HG03139 (cell line): ENCODE measurements around the gene ACTG1.

Experiments used
- ATAC-seq: cut with Tn5 transposase; IDR thresholded peaks from one replicate; pipeline ENCODE4 v1.9.1; 2021; ENCODE audit not compliant: unreplicated experiment

Gene ACTG1

DNA sequence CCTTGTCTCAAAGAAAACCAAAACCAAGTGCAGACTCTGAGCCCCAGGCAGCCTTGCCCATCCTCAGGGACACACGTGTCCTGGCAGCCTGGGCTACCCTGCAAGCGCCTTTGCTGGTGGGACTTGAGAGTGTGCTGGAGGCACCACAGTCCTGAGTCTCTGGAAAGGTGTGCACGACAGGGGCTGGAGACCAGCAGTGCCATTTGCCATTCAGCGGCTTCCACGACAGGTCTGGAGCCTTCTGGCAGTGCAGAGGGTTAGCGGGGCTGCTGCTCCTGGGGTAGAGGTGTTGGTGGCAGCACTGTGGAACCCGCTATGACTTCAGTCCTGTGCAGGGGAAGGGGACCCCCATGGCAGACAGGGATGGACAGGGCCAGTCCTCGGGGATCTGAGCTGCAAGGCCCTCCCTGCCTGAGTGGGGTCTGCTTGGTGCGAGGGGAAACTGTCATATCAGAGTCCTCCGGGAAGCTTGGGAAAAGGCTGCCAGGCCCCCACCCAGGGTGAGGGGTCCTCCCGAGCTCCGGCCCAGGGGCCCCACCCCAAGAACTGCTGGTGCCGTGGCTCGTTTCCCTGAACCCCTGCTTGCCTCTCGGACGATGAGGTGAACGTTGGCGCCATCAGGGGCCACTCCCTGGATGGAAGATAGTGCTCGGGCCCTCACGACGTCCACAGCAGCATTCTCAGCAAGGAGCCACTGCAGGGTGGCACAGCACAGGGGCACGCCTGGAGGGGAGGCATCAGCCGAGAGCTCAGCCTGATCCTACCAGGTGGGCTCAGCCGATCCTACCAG, 32.8 kb upstream of the ACTG1 start:
- no peak for ATAC-seq

DNA sequence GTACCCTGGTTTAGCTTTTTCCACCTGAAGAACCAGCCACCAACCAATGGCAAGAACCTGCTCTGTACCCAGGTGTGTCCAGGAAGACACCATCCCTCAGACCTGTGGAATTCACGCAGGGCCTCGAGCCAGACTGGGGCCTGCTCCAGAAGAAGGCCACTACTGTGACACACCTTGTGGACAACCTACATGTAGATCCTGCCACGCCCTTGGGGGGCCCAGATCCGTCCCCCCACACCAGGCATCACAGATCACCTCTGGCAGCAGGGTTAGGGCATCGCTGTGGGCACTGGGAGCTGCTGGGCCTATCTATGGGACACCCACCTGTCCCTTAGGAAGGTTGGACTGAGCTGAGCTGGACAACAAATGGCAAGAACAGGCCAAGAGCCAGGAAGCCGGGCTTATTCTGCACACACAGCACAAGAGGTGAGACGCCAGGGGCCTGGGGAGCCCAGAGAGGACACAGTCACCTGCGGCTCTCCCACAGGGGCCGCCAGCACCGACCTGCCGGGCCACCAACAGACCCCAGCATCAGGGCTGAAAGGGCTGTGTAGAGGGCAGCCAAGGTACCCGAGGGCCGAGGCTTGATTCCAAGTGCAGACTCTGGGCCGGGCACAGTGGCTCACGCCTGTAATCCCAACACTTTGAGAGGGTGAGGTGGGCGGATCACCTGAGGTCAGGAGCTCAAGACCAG, 31.8 kb upstream of the ACTG1 start:
- ATAC-seq, result no peak

DNA sequence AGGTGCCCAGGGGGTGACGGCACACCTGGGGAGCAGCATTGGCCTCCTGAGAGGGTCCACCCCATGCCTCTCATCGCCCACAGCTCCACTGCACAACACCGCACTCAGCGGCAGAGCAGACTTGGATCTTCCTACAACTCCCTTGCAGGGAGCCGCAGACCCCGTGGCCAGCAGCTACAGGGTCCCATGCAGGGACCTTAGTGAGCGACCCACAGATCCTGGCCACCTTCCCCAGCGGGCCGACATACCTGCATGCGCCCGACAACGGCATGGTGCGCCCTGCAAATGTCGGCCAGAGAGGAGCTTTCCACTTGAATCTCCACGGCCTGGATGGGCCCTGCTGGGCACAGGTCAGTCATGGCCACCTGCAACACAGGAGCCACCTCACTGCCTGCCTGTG, 31.2 kb upstream of the ACTG1 start:
- ATAC-seq, result no peak

DNA sequence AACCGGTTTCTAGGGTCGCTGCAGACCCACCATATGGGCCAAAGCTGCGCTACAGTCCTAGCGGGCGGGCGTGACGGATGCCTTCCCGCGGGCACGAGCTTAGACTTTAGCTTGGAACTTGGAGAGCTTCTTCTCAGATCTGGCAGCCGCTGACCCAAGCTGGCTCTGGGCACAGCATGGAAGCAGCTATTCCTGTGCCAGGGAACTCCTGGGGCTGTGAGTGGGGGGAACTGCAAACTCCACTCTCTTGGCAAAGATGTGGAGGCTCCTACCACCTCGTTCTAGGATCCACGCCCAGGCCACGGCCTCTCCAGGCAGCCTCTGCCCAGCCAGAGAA, 30.7 kb upstream of the ACTG1 start:
- ATAC-seq, result no peak

DNA sequence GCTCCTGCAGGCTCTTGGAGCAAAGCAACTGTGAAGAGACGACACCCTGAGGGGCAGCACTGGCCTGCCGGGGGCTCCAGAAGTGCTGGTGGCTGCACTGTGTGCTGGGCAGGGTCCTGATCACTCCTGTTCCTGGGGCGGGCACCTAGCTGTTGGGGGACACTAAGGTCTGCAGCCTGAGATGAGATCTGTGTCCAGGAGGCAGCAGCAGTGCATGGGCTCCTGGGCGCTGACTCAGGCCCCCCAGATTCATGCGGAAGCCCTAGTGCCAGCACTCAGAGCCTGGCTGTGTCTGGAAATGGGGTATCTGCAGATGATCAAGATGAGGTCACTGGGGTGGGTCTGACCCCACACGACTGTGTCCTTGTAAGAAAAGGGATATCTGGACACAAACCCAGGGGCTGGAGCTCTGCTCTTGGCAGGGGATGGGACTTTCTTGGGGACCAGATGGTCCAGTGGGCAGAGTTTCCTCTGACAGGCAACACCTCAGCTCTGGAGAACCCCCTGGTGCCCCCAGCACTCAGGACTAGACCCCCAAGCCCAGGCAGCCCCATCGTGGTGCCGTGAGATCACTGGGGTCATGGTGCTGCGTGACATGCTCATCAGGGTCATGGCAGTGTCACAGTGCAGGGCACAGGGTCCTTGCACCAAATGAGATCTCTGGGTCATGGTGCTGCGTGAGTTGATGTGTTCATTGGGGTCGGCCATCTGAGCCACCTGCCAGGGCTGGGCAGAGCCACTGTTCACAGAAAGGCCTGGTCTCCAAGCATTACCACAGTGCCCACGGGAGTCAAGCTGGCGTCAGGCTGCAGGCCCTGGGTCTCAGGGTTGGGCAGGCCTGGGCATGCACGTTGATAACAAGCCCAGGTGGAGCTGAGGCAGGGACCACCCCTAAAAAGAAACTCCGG, 30.1 kb upstream of the ACTG1 start:
- ATAC-seq, result no peak

DNA sequence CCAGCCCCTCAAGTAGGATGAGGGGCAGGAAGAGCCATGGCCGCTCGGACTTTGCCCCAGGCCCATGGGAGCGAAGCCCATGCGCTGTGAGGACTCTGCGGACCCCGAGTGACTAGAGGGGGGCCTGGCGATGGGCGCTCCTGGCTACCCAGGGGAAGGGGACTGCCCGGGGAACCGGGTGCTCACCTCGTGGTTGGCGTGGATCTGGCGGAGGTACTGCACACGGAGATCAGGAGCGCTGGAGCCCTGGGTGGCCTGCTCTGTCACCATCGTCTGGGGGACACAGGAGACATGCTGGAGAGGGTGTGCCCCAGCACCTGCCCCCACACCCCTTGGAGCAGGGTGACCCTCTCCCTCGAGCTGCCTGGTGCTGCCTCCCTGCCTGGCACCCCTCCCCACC, 28.5 kb upstream of the ACTG1 start:
- ATAC-seq, result no peak

DNA sequence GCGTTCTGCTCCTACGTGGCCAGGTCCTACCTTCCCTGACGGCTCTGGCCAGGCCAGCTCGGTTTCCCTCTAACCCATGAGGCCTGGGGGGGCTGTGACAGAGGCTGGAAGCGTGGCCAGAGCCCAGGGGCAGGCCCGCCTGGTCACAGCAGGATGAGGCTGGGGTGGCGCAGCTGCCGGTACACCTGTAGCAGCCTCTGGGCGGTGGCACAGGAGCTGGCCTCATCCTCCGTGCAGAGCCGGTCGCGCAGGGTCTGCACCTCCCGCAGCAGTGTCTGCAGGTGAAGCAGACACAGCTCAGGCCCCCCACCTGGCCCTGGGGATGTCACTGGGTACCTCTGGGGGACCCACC, 28.1 kb upstream of the ACTG1 start:
- no peak for ATAC-seq

DNA sequence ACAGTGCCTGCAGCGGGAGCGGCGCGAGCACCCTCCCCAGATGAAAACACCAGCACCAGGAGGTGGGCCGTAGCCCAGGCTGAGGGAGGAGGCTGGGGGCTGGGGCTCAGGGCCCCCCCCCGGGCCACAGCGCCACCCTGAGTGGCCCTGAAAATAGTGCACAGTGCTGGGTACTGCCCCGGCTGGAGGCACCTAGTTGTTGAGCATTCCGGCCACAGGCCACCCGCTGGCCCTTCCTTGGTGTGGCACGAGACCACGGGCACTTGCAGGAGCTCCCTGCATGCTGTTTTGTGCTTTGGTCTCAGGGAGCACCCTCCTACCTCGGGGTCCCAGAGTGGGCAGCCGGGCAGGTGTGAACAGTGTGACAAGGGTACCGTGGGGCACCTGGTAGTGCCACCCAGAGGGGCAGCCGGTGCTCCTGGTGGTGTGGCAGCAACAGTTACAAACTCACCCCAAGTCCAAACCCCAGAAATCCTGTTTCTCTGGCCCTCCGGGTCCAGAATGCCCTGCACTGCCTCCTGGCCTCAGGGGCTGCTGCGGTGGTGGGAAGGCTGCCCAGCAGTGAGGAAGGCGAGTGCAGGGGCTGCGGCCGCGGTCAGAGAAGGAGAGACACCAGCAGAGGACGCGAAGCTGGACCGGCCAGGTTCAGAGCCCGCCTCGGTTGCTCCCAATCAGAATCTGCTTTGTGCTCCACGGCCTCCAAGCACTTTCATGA, 27.5 kb upstream of the ACTG1 start:
- ATAC-seq, result no peak

DNA sequence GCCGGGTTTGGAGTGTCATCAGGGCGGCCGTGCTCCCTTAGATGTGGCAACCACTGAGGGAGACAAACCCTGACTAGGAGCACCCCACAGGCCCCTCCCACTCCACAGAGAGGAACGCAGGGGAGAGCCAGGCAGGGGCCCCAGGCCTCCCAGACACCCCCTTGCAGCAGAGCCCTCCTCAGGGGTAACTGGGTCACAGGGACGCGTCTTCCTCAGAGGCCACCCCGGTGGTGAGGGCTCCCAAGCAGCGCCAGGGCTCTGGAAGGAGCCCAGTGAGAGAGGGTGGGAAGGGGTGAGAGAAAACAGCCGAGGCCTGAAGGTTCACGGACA, 26.9 kb upstream of the ACTG1 start:
- no peak for ATAC-seq

DNA sequence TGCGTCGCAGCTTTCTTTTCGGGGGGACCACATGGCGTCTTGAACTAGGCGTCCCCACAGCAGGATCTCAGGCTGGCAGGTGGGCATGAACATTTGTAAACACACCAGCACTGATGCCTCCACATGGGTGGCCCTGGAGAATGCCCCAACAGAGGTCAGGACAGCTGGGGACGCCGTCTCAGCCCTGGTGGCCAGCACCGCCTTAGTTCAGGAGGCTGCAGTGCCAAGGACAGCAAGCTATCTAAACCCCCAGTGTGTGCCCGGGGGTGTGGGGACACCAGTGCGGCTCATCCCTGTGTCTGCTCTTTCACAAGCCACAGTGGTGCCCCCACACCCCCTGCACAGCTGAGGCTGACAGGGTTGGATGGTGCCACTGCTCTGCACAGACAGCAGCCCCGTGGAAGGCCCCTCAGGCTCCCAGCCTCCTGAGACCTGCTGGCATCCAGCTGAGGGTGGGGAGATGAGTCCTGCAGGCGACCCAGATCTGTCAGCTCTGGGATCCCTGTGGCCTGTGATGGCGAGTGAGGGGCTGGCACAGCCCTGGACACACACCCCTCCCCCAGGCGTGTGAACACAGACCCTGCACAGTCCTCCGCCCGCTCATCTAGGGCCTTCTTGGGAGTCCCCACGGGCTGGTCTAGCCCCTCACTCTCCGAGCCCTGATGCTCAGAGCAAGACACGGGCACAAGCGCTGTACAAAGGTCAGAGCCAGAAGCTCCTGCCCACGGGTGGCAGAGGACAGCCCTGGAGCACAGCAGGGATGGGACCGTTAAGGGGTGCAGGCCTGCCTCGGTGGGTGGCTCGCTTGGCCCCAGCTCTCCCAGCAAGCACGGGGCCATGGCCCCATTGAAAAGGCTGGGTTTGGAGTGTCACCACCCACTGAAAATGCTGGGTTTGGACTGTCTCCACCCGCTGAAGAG, 26.3 kb upstream of the ACTG1 start:
- no peak for ATAC-seq

DNA sequence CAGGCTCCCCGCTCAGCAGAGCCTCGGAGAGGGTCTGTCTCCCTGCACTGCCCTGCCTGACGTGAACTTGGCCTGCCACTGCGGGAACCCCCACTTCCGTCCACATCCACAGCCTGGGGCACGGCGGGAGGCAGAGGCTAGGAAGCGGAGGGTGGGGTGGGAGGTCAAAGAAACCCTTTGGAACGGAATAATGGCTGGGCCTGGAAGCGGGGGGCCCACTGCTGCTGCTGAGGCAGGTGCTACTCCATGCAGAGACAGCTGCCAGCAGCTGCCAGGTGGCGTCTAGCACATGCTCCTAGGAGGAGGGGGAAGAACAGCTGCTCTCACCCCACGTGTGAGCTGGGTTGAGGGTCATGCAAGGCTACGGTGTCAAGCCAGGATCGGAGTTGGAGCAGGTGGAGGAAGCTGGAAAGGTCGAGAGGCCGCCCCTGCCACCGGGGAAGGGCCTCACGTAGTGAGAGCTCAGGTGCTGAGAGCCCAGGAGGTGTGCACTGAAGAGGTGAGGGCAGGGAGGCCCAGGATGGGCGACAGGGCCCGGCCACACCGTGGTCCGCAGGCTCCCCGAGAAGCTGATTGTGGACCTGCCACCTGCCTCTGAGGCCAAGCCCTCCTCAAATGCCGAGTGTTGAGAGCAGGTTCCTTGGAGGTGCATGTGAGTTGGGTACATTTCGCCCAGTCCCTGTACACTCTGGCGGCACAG, 25.4 kb upstream of the ACTG1 start:
- no peak for ATAC-seq

DNA sequence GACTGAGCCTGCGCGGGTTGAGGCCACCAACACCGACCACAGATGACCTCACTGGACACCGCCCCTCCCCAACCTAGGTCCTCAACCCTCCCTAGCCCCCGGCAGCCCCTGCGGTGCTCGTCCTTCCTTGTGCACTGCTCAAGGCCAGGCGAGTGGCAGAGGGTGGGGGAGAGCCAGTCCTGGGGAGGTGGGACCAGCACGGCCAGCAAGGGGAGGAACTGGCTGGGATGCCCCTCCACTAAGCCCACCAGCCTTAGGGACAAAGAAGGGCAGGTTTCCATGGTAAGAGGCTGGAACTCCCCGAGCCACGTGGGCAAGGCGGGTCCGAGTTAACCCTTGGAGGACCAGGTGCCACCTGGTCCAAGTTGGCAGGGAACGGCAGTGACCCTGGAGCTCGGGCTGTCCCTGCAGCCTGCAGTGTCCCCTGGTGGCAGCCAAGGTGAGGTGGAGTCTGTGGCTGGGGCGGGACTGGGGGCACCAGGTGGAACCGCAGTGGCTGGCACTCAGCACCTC, 24.8 kb upstream of the ACTG1 start:
- ATAC-seq, result no peak

DNA sequence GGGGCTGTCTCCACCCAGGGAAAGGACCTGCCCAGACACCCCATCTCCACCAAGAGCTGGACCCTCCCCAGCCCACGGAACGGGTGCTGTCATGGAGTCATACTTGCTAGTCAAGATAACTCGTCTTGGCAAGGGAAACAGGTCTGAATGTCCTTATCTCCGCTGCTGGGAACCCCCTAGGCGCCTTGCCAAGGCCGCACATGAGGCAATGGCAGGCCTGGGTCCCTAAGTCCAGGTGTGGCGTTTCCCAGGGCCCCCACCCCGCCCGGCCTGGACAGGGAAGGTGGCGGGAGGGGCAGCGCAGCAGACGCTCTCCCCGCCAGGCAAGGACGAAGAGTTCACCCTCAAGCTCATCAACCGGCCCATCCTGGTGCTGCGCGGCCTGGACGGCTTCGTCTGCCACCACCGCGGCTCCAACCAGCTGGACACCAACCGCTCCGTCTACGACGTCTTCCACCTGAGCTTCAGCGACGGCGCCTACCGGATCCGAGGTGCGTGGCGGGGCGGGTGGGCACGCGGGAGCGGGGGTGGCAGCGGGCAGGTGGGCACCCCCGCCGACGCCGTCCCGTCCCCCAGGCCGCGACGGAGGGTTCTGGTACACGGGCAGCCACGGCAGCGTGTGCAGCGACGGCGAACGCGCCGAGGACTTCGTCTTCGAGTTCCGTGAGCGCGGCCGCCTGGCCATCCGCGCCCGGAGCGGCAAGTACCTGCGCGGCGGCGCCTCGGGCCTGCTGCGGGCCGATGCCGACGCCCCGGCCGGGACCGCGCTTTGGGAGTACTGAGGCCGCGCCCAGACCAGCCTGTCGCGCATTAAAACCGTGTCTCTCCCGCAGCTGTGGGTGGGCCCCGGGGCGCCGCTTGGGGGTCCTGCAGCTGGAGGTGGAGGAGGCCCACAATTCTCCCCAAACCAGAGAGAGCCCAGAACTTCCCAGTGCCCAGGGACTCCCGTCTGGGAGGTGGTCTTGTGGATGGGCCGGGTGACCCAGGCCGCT, 24.0 kb upstream of the ACTG1 start:
- ATAC-seq, result no peak

DNA sequence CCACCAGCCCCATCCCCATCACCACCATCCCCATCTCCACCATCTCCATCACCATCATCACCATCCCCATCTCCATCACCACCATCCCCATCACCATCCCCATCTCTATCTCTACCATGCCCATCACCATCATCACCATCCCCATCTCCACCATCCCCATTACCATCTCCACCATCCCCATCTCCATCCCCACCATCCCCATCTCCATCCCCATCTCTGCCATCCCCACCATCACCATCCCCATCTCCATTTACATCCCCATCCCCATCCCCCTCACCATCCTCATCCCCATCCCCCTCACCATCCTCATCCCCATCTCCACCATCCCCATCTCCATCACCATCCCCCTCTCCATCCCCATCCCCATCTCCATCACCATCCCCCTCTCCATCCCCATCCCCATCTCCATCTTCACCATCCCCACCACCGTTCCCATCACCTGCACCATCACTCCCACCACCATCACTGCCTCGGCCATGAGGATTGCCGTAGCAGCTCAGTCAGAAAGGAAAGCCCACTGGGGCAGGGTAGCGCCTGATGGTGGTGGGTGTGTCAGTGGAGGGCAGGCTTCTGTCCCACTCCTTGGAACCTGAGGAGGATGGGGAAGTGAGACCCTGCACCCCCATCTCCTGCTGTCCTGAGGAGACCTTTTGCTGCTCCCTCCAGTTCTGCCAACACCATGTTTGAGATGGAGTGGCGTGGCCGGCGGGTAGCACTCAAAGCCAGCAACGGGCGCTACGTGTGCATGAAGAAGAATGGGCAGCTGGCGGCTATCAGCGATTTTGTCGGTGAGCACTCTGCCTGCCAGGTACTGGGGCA, 23.1 kb upstream of the ACTG1 start:
- no peak for ATAC-seq

DNA sequence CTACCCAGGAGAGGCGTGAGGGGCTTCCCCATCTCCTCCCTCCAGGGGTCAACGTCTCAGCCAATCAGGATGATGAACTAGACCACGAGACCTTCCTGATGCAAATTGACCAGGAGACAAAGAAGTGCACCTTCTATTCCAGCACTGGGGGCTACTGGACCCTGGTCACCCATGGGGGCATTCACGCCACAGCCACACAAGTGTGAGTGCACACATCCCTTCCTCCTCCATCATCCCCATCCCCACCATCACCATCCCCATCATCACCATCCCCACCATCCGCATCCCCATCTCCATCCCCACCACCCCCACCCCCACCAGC, 22.4 kb upstream of the ACTG1 start:
- ATAC-seq, result no peak

DNA sequence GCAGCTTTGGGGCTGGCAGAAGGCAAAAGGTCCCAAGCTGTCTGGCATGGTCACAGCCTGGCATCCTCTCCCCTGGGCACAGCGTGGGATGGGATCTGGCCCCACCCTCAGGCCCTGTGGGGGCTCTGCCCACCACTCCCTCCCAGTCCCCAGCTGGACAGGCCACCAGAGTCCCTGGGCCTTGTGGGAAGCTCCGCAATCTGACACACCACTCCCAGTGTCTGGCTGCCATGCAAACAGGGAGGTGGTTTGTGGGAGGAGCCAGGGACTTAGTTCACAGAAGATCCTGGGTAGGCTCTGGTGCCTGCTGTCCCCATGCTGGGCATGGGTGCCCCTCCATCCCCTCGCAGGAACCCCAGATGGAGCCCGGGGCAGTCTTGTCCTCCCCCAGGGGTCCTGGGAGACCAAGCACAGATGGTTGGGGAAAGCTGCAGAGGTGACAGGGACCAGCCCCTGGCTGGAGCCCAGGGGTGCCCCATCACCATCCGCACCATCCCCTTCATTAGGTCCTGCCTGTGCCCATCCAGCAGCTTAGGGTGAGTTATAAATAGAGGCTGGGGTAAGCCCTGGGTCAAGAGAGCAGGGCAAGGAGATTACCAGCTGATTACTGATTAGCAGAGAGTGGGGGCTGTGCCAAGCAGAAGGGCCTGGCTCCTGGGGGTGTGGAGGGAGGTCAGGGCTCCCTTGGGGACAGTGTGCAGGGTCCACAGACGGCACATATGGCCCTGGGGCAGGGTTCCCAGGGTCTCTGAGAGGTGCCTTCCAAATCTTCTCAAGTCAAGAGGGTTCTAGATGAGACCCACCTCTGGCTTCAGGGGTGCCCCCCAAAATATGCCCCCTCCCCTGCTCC, 21.8 kb upstream of the ACTG1 start:
- no peak for ATAC-seq
